SK-N-SH treated with all-trans-retinoic acid at 6 μM for 48 hours (cell line): ENCODE data around the gene TNS3.

Experiments
- ATAC-seq: fragments of 200-7000 bp; cut with Tn5 transposase; 3 replicates; pipeline ENCODE4 v1.9.1; 2020; ENCODE audit warnings: mild to moderate bottlenecking, moderate library complexity
- ARNTL ChIP-seq: fragments of 450-650 bp; formaldehyde crosslinking; IDR thresholded peaks from 2 replicates; pipeline ENCODE4 v1.5.0; 2020; ENCODE audit warnings: low read depth, mild to moderate bottlenecking, moderate library complexity, borderline replicate concordance
- BACH2 ChIP-seq: fragments of 250-450 bp; sonication (Bioruptor Pico); IDR thresholded peaks from 2 replicates; pipeline ENCODE4 v1.9.0; 2021; ENCODE audit warnings: mild to moderate bottlenecking, borderline replicate concordance
- CREB5 ChIP-seq: fragments of 250-450 bp; sonication (Bioruptor Pico); IDR thresholded peaks from 2 replicates; pipeline ENCODE4 v1.5.1; 2020; ENCODE audit warnings: low read depth, mild to moderate bottlenecking, moderate library complexity
- CSDC2 ChIP-seq: fragments of 250-450 bp; sonication (Bioruptor Pico); IDR thresholded peaks from 2 replicates; pipeline ENCODE4 v1.5.0; 2020; ENCODE audit warnings: mild to moderate bottlenecking, moderate library complexity
- ESRRG ChIP-seq: fragments of 250-450 bp; sonication (Bioruptor Pico); IDR thresholded peaks from 2 replicates; pipeline ENCODE4 v1.6.1; 2021; ENCODE audit warnings: mild to moderate bottlenecking
- GLIS3 ChIP-seq: fragments of 250-450 bp; sonication (Bioruptor Pico); IDR thresholded peaks from 2 replicates; pipeline ENCODE4 v1.5.0; 2020; ENCODE audit warnings: mild to moderate bottlenecking, moderate library complexity
- ISL1 ChIP-seq: fragments of 250-450 bp; sonication (Bioruptor Pico); IDR thresholded peaks from 2 replicates; pipeline ENCODE4 v2.1.2; 2022; ENCODE audit warnings: mild to moderate bottlenecking, moderate library complexity
- OSR1 ChIP-seq: fragments of 250-450 bp; sonication (Bioruptor Pico); IDR thresholded peaks from 2 replicates; pipeline ENCODE4 v1.8.0; 2022; ENCODE audit warnings: moderate library complexity, mild to moderate bottlenecking, inconsistent platforms
- PATZ1 ChIP-seq: fragments of 250-450 bp; sonication (Bioruptor Pico); IDR thresholded peaks from 2 replicates; pipeline ENCODE4 v1.8.0; 2020; ENCODE audit warnings: mild to moderate bottlenecking, moderate library complexity, borderline replicate concordance
- PPARA ChIP-seq: fragments of 250-450 bp; sonication (Bioruptor Pico); IDR thresholded peaks from 2 replicates; pipeline ENCODE4 v1.5.0; 2020; ENCODE audit warnings: mild to moderate bottlenecking, borderline replicate concordance
- RARB ChIP-seq: fragments of 250-450 bp; sonication (Bioruptor Pico); IDR thresholded peaks from 2 replicates; pipeline ENCODE4 v1.8.0; 2021; ENCODE audit warnings: mild to moderate bottlenecking, moderate library complexity
- SNAI2 ChIP-seq: fragments of 250-450 bp; sonication (Bioruptor Pico); IDR thresholded peaks from 2 replicates; pipeline ENCODE4 v1.5.0; 2020; ENCODE audit warnings: mild to moderate bottlenecking, moderate library complexity
- TCF4 ChIP-seq: fragments of 250-450 bp; sonication (Bioruptor Pico); IDR thresholded peaks from 2 replicates; pipeline ENCODE4 v1.8.0; 2021; ENCODE audit warnings: mild to moderate bottlenecking, moderate library complexity, borderline replicate concordance
- TOX ChIP-seq: fragments of 250-450 bp; sonication (Bioruptor Pico); IDR thresholded peaks from 2 replicates; pipeline ENCODE4 v1.8.0; 2021; ENCODE audit warnings: mild to moderate bottlenecking, moderate library complexity, borderline replicate concordance
- TSHZ2 ChIP-seq: fragments of 250-450 bp; sonication (Bioruptor Pico); IDR thresholded peaks from 2 replicates; pipeline ENCODE4 v1.5.0; 2020; ENCODE audit warnings: mild to moderate bottlenecking, moderate library complexity
- ZC3H10 ChIP-seq: fragments of 250-450 bp; sonication (Bioruptor Pico); IDR thresholded peaks from 2 replicates; pipeline ENCODE4 v1.5.1; 2021; ENCODE audit warnings: mild to moderate bottlenecking, moderate library complexity
- ZFP3 ChIP-seq: fragments of 250-450 bp; sonication (Bioruptor Pico); IDR thresholded peaks from 2 replicates; pipeline ENCODE4 v1.5.0; 2020; ENCODE audit warnings: mild to moderate bottlenecking, moderate library complexity
- ZNF565 ChIP-seq: fragments of 450-650 bp; formaldehyde crosslinking; conservative IDR thresholded peaks from 2 replicates; pipeline ENCODE4 v1.5.0; 2020; ENCODE audit warnings: low read depth, mild to moderate bottlenecking, moderate library complexity
- ZNF70 ChIP-seq: fragments of 450-650 bp; formaldehyde crosslinking; IDR thresholded peaks from 2 replicates; pipeline ENCODE4 v1.5.0; 2020; ENCODE audit warnings: mild to moderate bottlenecking, moderate library complexity
- ZNF8 ChIP-seq: fragments of 450-650 bp; formaldehyde crosslinking; IDR thresholded peaks from 2 replicates; pipeline ENCODE4 v1.5.0; 2020; ENCODE audit warnings: mild to moderate bottlenecking, moderate library complexity
- TF ChIP-seq, protein P1 (sequence below): fragments of 250-450 bp; sonication (Bioruptor Pico); IDR thresholded peaks from 2 replicates; pipeline ENCODE4 v1.5.1; 2021; ENCODE audit warnings: mild to moderate bottlenecking, moderate library complexity
- TF ChIP-seq, protein P2 (sequence below): fragments of 250-450 bp; sonication (Bioruptor Pico); IDR thresholded peaks from 2 replicates; pipeline ENCODE4 v1.8.0; 2021; ENCODE audit warnings: low read depth, mild to moderate bottlenecking, moderate library complexity, borderline replicate concordance

The TNS3 gene

DNA sequence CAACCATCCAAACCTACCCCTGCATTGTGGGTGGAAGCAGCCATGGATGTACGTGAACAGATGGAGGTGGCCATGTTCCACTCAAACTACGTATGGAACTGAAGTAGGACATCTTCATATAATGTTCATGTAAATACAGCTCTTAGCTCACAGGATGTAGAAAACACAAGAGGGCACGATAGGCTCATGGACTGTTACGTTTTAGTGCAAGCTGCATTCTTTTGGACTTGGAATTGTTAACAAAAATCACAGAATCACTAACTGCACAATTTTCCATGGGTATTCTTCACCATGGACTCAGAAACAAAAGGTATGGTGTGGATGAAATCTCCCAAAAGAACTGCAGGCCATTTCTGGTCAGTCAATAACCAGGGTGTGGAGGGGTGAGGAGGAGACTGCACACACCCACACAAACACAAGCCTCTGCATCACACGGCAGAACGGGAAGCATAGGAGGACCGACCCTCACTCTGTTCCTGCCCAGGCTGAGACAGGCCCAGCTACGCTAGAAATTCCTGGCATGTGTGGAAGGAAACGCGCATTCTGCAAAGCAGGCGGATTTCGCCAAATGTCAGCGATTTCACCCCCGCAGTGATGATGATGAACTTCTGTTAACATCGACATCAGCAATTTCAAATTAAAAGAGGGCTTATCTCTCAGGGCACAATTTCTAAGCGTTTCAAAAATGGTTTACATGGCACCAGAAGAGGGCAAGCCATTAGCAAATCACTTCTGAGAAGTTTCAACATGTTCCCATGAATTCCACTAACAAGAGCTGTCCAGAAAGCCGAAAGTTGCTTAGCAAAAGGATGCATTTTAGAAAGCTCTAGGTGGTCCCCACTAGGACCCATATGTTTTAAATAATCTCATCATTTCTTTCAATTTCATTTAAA is 149.0 kb downstream of the TNS3 start:
- TF ChIP-seq ZNF8 (no peak), CREB5 (CRISPR knock-in tag) (no peak), TSHZ2 (CRISPR knock-in tag) (no peak), ARNTL (no peak), ZFP3 (no peak), ESRRG (no peak), CSDC2 (CRISPR knock-in tag) (no peak), PATZ1 (CRISPR knock-in tag) (no peak), ZC3H10 (no peak), GLIS3 (CRISPR knock-in tag) (no peak), TOX (no peak), PPARA (no peak), ISL1 (CRISPR knock-in tag) (no peak)
- TF ChIP-seq, protein P1, sequence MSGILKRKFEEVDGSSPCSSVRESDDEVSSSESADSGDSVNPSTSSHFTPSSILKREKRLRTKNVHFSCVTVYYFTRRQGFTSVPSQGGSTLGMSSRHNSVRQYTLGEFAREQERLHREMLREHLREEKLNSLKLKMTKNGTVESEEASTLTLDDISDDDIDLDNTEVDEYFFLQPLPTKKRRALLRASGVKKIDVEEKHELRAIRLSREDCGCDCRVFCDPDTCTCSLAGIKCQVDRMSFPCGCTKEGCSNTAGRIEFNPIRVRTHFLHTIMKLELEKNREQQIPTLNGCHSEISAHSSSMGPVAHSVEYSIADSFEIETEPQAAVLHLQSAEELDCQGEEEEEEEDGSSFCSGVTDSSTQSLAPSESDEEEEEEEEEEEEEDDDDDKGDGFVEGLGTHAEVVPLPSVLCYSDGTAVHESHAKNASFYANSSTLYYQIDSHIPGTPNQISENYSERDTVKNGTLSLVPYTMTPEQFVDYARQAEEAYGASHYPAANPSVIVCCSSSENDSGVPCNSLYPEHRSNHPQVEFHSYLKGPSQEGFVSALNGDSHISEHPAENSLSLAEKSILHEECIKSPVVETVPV (CRISPR knock-in tag): no peak
- TF ChIP-seq, protein P2, sequence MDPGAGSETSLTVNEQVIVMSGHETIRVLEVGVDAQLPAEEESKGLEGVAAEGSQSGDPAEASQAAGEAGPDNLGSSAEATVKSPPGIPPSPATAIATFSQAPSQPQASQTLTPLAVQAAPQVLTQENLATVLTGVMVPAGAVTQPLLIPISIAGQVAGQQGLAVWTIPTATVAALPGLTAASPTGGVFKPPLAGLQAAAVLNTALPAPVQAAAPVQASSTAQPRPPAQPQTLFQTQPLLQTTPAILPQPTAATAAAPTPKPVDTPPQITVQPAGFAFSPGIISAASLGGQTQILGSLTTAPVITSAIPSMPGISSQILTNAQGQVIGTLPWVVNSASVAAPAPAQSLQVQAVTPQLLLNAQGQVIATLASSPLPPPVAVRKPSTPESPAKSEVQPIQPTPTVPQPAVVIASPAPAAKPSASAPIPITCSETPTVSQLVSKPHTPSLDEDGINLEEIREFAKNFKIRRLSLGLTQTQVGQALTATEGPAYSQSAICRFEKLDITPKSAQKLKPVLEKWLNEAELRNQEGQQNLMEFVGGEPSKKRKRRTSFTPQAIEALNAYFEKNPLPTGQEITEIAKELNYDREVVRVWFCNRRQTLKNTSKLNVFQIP (CRISPR knock-in tag): no peak
- no peak for ATAC-seq

GRCh38 chr7:47430422-47430821 is 151.5 kb downstream of the TNS3 start:
- no peak for ATAC-seq

DNA sequence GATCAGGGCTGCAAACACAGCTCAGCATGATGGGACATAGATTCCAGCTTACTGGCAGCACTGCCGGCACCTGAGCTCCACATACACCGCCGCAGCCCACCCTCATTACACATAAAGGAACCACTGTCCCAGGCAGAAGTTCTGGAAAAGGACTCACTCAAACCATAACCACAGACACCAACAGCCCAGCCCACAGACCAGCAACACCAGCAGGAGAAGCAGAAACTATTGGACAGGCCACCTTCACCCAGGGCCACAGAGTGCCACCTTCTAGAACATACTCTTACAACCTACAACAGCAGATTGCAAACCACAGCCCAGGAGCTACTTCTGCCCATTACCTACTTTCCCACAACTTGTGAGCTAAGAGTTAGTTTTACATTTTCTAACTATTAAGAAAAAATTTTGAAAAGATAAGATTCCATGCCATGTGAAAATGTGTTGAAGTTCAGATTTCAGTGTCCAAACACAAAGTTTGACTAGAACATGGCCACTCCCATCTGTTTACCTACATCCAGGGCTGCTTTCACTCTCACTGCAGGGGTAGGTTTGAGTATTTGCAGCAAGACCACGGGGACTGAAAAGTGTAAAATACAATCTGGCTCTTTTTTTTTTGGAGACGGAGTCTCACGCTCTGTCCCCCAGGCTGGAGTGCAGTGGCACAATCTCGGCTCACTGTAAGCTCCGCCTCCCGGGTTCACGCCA is 153.0 kb downstream of the TNS3 start:
- ATAC-seq: peak; percentile 45; the same call in 1 of the 3 replicates
- TF ChIP-seq ESRRG (no peak), TCF4 (CRISPR knock-in tag) (no peak), BACH2 (CRISPR knock-in tag) (no peak), RARB (CRISPR knock-in tag) (no peak), ISL1 (CRISPR knock-in tag) (no peak), CSDC2 (CRISPR knock-in tag) (no peak), SNAI2 (CRISPR knock-in tag) (no peak), ZC3H10 (no peak), ZFP3 (no peak), PPARA (no peak), OSR1 (no peak), ZNF8 (no peak), TSHZ2 (CRISPR knock-in tag) (no peak), ZNF565 (CRISPR knock-in tag) (no peak), ZNF70 (CRISPR knock-in tag) (no peak)
- TF ChIP-seq, protein P2 (CRISPR knock-in tag): no peak

More at GRCh38 chr7:47430422-47430821, 151.5 kb downstream of the TNS3 start:
- no peak for TF ChIP-seq ZC3H10
